ENCODE results near the gene ECEL1. TPM values are rescaled to one million over a fixed set of nuclear protein-coding genes. Genes with fewer than 3 reads are reported as not detected.

Gene ECEL1
- total and polyA plus RNA-seq, 2 donors (not counting 1 experiment from before 2014, with no cell fraction given), result 0.47 TPM; not detected in 1

DNA sequence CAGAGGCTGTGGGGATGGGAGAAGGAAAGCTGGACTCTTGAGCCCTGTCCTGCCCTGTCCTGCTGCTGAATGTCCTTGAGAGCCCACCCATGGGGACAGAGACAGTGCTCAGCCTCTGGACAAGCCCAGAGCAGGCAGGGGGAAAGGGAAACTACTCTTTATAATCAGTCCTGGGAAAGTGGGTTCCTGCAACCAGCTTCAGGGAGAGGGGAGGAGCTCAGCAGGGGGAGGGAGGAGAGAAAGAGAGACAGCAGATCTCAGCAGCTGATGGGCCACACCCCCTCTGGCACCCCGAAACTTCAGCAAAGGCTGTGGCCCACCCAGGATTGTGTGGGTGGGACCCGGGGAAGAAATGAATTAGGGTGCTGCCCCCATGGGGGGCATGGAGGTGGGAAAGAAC is 11.6 kb downstream of the ECEL1 start:
- DNase-seq (no peak), ATAC-seq (ENCODE audit: low read depth) (no peak)
- H3K4me3 Mint-ChIP-seq, result no peak overlapping the region
- H3K4me2 ChIP-seq (replicated peaks; ENCODE audit: low read depth, low read length, poor library complexity, severe bottlenecking), result no peak overlapping the region
- H2AFZ ChIP-seq (ENCODE audit: insufficient read depth, low read depth, low read length, poor library complexity, severe bottlenecking), result no peak overlapping the region
- no peaks in the 10 kb centered on the region for H3K4me1 ChIP-seq (ENCODE audit: control insufficient read depth in 2 of 2, insufficient read depth in 2 of 2, low read length in 2 of 2)
- no peak overlapping the region for H3K27ac Mint-ChIP-seq
- no peak for TF ChIP-seq EZH2 (IDR thresholded peaks at IDR 0.05; ENCODE audit: borderline replicate concordance, insufficient read depth, low read depth, low read length, poor library complexity, severe bottlenecking)
- TF ChIP-seq CTCF (IDR thresholded peaks at IDR 0.05), result no peak
- H4K20me1 ChIP-seq (ENCODE audit: control insufficient read depth, insufficient read depth, low read length, poor library complexity, severe bottlenecking), result no peaks in the 10 kb centered on the region
- CTCF ChIA-PET, result no interaction called here
- no peak overlapping the region for H3K4me3 ChIP-seq (ENCODE audit: control extremely low read depth in 1 of 5, extremely low read depth in 1 of 5, insufficient read depth in 1 of 5, low read depth in 2 of 5, low read length in 4 of 5)
- no peaks in the 10 kb centered on the region for H3K4me1 Mint-ChIP-seq
- H3K27ac ChIP-seq (ENCODE audit: low read length in 2 of 2), result no peak overlapping the region
- peaks cover 36% of the 10 kb centered on the region for H3K27me3 Mint-ChIP-seq
- H3K36me3 ChIP-seq (replicated peaks in 1 of 2; ENCODE audit: control extremely low read depth in 1 of 2, control insufficient read depth in 1 of 2, extremely low read depth in 1 of 2, insufficient read depth in 2 of 2, low read length in 1 of 2), result no peaks in the 10 kb centered on the region
- H3K9me3 ChIP-seq (ENCODE audit: control extremely low read depth in 1 of 3, control insufficient read depth in 2 of 3, insufficient read depth in 1 of 3, low read length in 2 of 3), result no peaks in the 10 kb centered on the region
- POLR2A ChIA-PET, result no interaction called here
- H3K79me2 ChIP-seq (ENCODE audit: control insufficient read depth, insufficient read depth, low read length), result no peaks in the 10 kb centered on the region
- peaks cover 0 to 12% (median 0%) of the 10 kb centered on the region in 4 experiments for H3K27me3 ChIP-seq (replicated peaks in 1 of 4; ENCODE audit: control extremely low read depth in 1 of 4, control insufficient read depth in 3 of 4, insufficient read depth in 4 of 4, low read length in 3 of 4)
- no CpG with 5 or more reads among the region's 2 CpGs for WGBS (ENCODE audit: insufficient coverage)
- H3K9ac ChIP-seq (ENCODE audit: low read length), result no peak overlapping the region
- H3K9me3 Mint-ChIP-seq (ENCODE audit: insufficient read depth), result peaks cover 9% of the 10 kb centered on the region
- intact Hi-C loops (cut with micrococcal nuclease), result no loop called here

- H3K36me3 ChIP-seq (replicated peaks in 1 of 2; ENCODE audit: control extremely low read depth in 1 of 2, control insufficient read depth in 1 of 2, extremely low read depth in 1 of 2, insufficient read depth in 2 of 2, low read length in 1 of 2), result no peaks in the 10 kb centered on the region
- Mint-ChIP-seq H3K4me3 (no peak overlapping the region), H3K27ac (no peak overlapping the region), H3K9me3 (ENCODE audit: insufficient read depth) (peaks cover 9% of the 10 kb centered on the region), H3K4me1 (no peaks in the 10 kb centered on the region), H3K27me3 (peaks cover 40% of the 10 kb centered on the region)
- no peak overlapping the region for H2AFZ ChIP-seq (ENCODE audit: insufficient read depth, low read depth, low read length, poor library complexity, severe bottlenecking)
- no peak overlapping the region for H3K4me3 ChIP-seq (ENCODE audit: control extremely low read depth in 1 of 5, extremely low read depth in 1 of 5, insufficient read depth in 1 of 5, low read depth in 2 of 5, low read length in 4 of 5)
- H3K27ac ChIP-seq (ENCODE audit: low read length in 2 of 2), result no peak overlapping the region
- no peak overlapping the region for H3K4me2 ChIP-seq (replicated peaks; ENCODE audit: low read depth, low read length, poor library complexity, severe bottlenecking)
- no peaks in the 10 kb centered on the region for H3K9me3 ChIP-seq (ENCODE audit: control extremely low read depth in 1 of 3, control insufficient read depth in 2 of 3, insufficient read depth in 1 of 3, low read length in 2 of 3)
- H3K4me1 ChIP-seq (ENCODE audit: control insufficient read depth in 2 of 2, insufficient read depth in 2 of 2, low read length in 2 of 2), result no peaks in the 10 kb centered on the region
- no peak for DNase-seq
- intact Hi-C loops (cut with micrococcal nuclease), result no loop called here
- H4K20me1 ChIP-seq (ENCODE audit: control insufficient read depth, insufficient read depth, low read length, poor library complexity, severe bottlenecking), result no peaks in the 10 kb centered on the region
- POLR2A ChIA-PET, result no interaction called here
- no peaks in the 10 kb centered on the region for H3K79me2 ChIP-seq (ENCODE audit: control insufficient read depth, insufficient read depth, low read length)
- no peak overlapping the region for H3K9ac ChIP-seq (ENCODE audit: low read length)
- no peak for ATAC-seq (ENCODE audit: low read depth)
- TF ChIP-seq EZH2 (IDR thresholded peaks at IDR 0.05; ENCODE audit: borderline replicate concordance, insufficient read depth, low read depth, low read length, poor library complexity, severe bottlenecking) (no peak), CTCF (IDR thresholded peaks at IDR 0.05) (no peak)
- CTCF ChIA-PET, result no interaction called here
- WGBS (ENCODE audit: insufficient coverage), result 56% methylated on average over 4 of the region's 6 CpGs
- H3K27me3 ChIP-seq (replicated peaks in 1 of 4; ENCODE audit: control extremely low read depth in 1 of 4, control insufficient read depth in 3 of 4, insufficient read depth in 4 of 4, low read length in 3 of 4), result peaks cover 0 to 12% (median 0%) of the 10 kb centered on the region in 4 experiments
These were observed 14.2 kb downstream of the ECEL1 start for GRCh38 chr2:232473467-232473890.

Measured in B cell (primary cell).